ENCODE data around the gene ARHGEF9. TPM values are rescaled to one million over a fixed set of nuclear protein-coding genes. Genes with fewer than 3 reads are reported as not detected.

The ARHGEF9 gene
- total RNA-seq, 1 experiment from 2014 or later, result 8.3 TPM

- Histone ChIP-seq H3K9me3 (ENCODE audit: low read length) (no peaks in the 10 kb centered on the region), H3F3A (ENCODE audit: low read length, unreplicated experiment) (no peaks in the 10 kb centered on the region), H4K20me1 (ENCODE audit: low read length) (no peaks in the 10 kb centered on the region), H3K27me3 (ENCODE audit: low read length) (no peaks in the 10 kb centered on the region), H2AFZ (ENCODE audit: low read length) (no peak overlapping the region), H3K9me2 (replicated peaks; ENCODE audit: low read length) (no peaks in the 10 kb centered on the region), H3K36me3 (ENCODE audit: low read depth, low read length) (no peaks in the 10 kb centered on the region), H3K4me2 (ENCODE audit: low read length) (no peak overlapping the region), H3K4me3 (ENCODE audit: low read length) (no peak overlapping the region), H3K4me1 (ENCODE audit: insufficient read depth, low read length) (no peaks in the 10 kb centered on the region), H3K79me2 (ENCODE audit: low read length) (no peaks in the 10 kb centered on the region), H3K9ac (ENCODE audit: low read length) (no peak overlapping the region), H3K27ac (ENCODE audit: low read length) (no peak overlapping the region)
- ChIA-PET POLR2A (ENCODE audit: unreplicated experiment) (no interaction called here), CTCF (no interaction called here)
- no TSS peak for BruUV-seq (replicated peaks)
- ATAC-seq (no peak), DNase-seq (no peak)
- intact Hi-C loops (cut with micrococcal nuclease), result no loop called here
- TF ChIP-seq EZH2 (IDR thresholded peaks at IDR 0.05; ENCODE audit: low read length, unreplicated experiment) (no peak), CTCF (conservative IDR thresholded peaks at IDR 0.05; ENCODE audit: low read depth, low read length) (no peak), EZH2phosphoT487 (IDR thresholded peaks at IDR 0.05; ENCODE audit: borderline replicate concordance, low read length) (no peak)
These were observed 590 bp downstream of the ARHGEF9 start for GRCh38 chrX:63784346-63784901.

- ATAC-seq (no peak), DNase-seq (no peak)
- TF ChIP-seq EZH2 (IDR thresholded peaks at IDR 0.05; ENCODE audit: low read length, unreplicated experiment), result no peak
- no peak for TF ChIP-seq CTCF (conservative IDR thresholded peaks at IDR 0.05; ENCODE audit: low read depth, low read length)
- TF ChIP-seq EZH2phosphoT487 (IDR thresholded peaks at IDR 0.05; ENCODE audit: borderline replicate concordance, low read length), result no peak
- Histone ChIP-seq H3K36me3 (ENCODE audit: low read depth, low read length) (no peaks in the 10 kb centered on the region), H3K4me3 (ENCODE audit: low read length) (no peak overlapping the region), H3K79me2 (ENCODE audit: low read length) (no peaks in the 10 kb centered on the region), H3K9me3 (ENCODE audit: low read length) (no peaks in the 10 kb centered on the region), H4K20me1 (ENCODE audit: low read length) (no peaks in the 10 kb centered on the region), H3K9ac (ENCODE audit: low read length) (no peak overlapping the region), H3F3A (ENCODE audit: low read length, unreplicated experiment) (no peaks in the 10 kb centered on the region), H3K4me1 (ENCODE audit: insufficient read depth, low read length) (no peaks in the 10 kb centered on the region), H3K4me2 (ENCODE audit: low read length) (no peak overlapping the region), H2AFZ (ENCODE audit: low read length) (no peak overlapping the region), H3K27ac (ENCODE audit: low read length) (no peak overlapping the region), H3K9me2 (replicated peaks; ENCODE audit: low read length) (no peaks in the 10 kb centered on the region), H3K27me3 (ENCODE audit: low read length) (no peaks in the 10 kb centered on the region)
- BruUV-seq (replicated peaks), result no TSS peak
- ChIA-PET POLR2A (ENCODE audit: unreplicated experiment) (no interaction called here), CTCF (no interaction called here)
- intact Hi-C loops (cut with micrococcal nuclease), result no loop called here
These were observed 2.5 kb downstream of the ARHGEF9 start for GRCh38 chrX:63782515-63782914.

- H3K4me2 ChIP-seq (ENCODE audit: low read length), result no peak overlapping the region
- BruUV-seq (replicated peaks), result no TSS peak
- peaks cover 10% of the 10 kb centered on the region for H3K4me1 ChIP-seq (ENCODE audit: insufficient read depth, low read length)
- no peak overlapping the region for H3K4me3 ChIP-seq (ENCODE audit: low read length)
- H3K9ac ChIP-seq (ENCODE audit: low read length), result no peak overlapping the region
- no peaks in the 10 kb centered on the region for H3K36me3 ChIP-seq (ENCODE audit: low read depth, low read length)
- peaks cover 5% of the 10 kb centered on the region; the same call in 1 of the 2 replicates for H3K9me3 ChIP-seq (ENCODE audit: low read length)
- no peak overlapping the region for H3K27ac ChIP-seq (ENCODE audit: low read length)
- ATAC-seq, result no peak
- CTCF ChIA-PET, result no interaction called here
- H3K27me3 ChIP-seq (ENCODE audit: low read length), result no peaks in the 10 kb centered on the region
- H3K79me2 ChIP-seq (ENCODE audit: low read length), result no peaks in the 10 kb centered on the region
- H2AFZ ChIP-seq (ENCODE audit: low read length), result no peak overlapping the region
- TF ChIP-seq CTCF (conservative IDR thresholded peaks at IDR 0.05; ENCODE audit: low read depth, low read length) (no peak), EZH2phosphoT487 (IDR thresholded peaks at IDR 0.05; ENCODE audit: borderline replicate concordance, low read length) (no peak), EZH2 (IDR thresholded peaks at IDR 0.05; ENCODE audit: low read length, unreplicated experiment) (no peak)
- H4K20me1 ChIP-seq (ENCODE audit: low read length), result no peaks in the 10 kb centered on the region
- POLR2A ChIA-PET (ENCODE audit: unreplicated experiment), result no interaction called here
- H3K9me2 ChIP-seq (replicated peaks; ENCODE audit: low read length), result no peaks in the 10 kb centered on the region
- no peak for DNase-seq
- H3F3A ChIP-seq (ENCODE audit: low read length, unreplicated experiment), result no peaks in the 10 kb centered on the region
- intact Hi-C loops (cut with micrococcal nuclease), result no loop called here
These were observed 16.3 kb downstream of the ARHGEF9 start for GRCh38 chrX:63768760-63769159.
